Astrocyte of the cerebellum (primary cell): ENCODE data around the gene TCHP.

Experiments used
- DNase-seq: peaks from one replicate; pipeline ENCODE4 v3.0.0-alpha.2; 2011; ENCODE audit warnings: low read depth
- H3K4me3 ChIP-seq: 2 replicates; pipeline ENCODE4 v1.5.1; 2011; ENCODE audit warnings: mild to moderate bottlenecking, low read depth, low read length, moderate library complexity
- in situ Hi-C: cut with HindIII; loops from 2 replicates; pipeline ENCODE4 v1.10.0; 2017; ENCODE audit warnings: low sequenced_read_pairs
- TF ChIP-seq, protein P1 (sequence below): IDR thresholded peaks from 2 replicates; pipeline ENCODE4 v1.5.1; 2012; ENCODE audit warnings: low read length, low read depth, moderate library complexity, mild to moderate bottlenecking; ENCODE audit errors: missing control alignments

The TCHP gene

DNA sequence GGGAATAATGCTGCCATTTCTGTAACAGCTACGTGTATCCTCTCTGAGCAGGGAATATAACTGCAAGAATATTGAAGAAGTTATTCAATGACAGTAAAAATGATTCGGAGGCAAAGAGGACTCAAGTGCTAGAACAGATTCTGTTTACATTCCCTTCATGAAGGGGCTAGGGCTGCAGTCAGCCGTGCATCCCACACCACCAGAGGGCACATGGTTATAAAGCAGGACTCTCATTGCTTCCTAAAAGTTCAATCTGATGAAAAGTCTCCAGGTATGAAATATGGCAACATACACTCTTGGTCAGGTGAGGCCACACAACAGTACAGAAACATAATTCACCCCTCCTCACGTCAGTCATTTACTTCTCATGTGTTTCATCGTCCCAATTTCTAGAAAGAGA is 34.0 kb downstream of the TCHP start:
- no peak overlapping the region for H3K4me3 ChIP-seq
- in situ Hi-C loops = loop anchor here (5.0 kb wide), 1 partner anchor 48 kb away; no protein-coding TSS in a partner anchor
- TF ChIP-seq, protein P1, sequence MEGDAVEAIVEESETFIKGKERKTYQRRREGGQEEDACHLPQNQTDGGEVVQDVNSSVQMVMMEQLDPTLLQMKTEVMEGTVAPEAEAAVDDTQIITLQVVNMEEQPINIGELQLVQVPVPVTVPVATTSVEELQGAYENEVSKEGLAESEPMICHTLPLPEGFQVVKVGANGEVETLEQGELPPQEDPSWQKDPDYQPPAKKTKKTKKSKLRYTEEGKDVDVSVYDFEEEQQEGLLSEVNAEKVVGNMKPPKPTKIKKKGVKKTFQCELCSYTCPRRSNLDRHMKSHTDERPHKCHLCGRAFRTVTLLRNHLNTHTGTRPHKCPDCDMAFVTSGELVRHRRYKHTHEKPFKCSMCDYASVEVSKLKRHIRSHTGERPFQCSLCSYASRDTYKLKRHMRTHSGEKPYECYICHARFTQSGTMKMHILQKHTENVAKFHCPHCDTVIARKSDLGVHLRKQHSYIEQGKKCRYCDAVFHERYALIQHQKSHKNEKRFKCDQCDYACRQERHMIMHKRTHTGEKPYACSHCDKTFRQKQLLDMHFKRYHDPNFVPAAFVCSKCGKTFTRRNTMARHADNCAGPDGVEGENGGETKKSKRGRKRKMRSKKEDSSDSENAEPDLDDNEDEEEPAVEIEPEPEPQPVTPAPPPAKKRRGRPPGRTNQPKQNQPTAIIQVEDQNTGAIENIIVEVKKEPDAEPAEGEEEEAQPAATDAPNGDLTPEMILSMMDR = peak; percentile 78
- no peak for DNase-seq

DNA sequence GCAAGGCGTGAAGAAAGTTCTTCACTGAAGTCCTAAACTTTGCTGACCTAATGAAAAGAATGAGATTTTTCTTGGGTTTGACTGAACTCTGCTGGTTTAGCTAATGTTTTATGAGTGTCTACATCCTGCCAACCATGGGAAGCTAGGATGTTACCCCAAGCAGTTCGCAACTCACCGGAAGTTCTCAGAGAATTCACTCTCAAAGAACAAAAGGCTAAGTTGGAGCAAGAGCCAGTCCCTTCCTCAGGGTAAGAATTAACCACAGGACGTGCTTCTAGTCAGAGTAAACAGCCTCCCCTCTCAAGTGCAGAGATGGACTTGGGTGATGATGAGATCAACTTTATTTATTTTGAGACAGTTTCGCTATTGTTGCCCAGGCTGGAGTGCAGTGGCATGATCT is 37.3 kb downstream of the TCHP start:
- DNase-seq = no peak
- in situ Hi-C loops = no loop called here
- no peak overlapping the region for H3K4me3 ChIP-seq
- TF ChIP-seq, protein P1 = no peak

DNA sequence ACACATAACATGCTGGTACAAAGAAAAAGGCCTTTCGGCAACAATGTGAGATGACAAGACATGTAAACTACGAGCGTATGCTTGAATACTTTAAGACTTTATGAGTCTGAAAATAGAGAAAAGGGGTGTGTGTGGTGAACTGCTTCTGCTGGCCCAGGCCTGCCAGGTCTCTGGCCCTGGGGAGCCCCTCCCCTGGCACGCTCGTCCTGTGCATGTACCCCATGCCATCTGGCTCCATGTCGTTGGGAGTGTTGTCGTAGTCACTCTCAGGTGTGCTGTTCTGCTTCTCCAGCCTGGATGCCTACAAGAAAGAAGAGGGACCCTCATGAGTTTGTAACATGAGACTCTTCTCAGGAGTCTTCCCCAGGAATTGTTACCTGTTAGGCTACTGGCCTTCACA is 38.9 kb downstream of the TCHP start:
- no peak for DNase-seq
- TF ChIP-seq, protein P1 = no peak
- in situ Hi-C loops = no loop called here
- no peak overlapping the region for H3K4me3 ChIP-seq

DNA sequence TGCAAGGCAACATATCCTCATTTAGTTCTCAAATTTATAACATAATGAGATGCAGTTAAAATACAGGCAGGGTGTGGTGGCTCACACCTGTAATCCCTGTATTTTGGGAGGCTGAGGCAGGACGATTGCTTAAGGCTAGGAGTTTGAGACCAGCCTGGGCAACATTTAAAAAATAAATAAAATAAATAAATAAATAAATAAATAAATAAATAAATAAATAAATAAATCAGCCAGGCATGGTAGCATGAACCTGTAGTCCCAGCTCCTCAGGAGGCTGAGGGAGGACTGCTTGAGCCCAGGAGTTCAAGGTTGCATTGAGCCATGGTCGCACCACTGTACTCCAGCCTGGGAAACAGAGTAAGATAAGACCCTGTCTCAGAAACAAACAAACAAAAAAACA is 39.4 kb downstream of the TCHP start:
- no peak overlapping the region for H3K4me3 ChIP-seq
- TF ChIP-seq, protein P1 = no peak
- in situ Hi-C loops = no loop called here
- DNase-seq = no peak

DNA sequence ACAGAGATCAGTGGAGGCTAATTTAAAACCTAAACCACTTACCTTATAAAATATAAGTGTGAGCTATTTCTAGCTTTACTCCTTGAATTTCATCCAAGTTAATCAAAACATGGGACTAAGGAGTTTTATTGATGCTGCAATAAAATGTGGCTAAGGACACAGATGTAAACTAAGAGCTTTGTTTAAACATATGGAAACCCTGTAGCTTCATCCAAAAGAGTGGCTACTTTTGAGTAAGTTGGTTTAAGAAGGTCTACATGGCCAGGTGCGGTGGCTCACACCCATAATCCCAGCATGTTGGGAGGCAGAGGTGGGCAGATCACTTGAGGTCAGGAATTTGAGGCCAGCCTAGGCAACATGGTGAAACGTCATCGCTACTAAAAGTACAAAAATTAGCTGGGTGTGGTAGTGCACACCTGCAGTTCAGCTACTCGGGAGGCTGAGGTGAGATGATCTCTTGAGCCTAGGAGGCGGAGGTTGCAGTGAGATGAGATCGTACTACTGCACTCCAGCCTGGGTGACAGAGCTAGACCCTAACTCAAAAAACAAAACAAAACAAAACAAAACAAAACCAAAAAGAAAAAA is 40.4 kb downstream of the TCHP start:
- H3K4me3 ChIP-seq = no peak overlapping the region
- TF ChIP-seq, protein P1 = no peak
- in situ Hi-C loops = no loop called here
- no peak for DNase-seq

DNA sequence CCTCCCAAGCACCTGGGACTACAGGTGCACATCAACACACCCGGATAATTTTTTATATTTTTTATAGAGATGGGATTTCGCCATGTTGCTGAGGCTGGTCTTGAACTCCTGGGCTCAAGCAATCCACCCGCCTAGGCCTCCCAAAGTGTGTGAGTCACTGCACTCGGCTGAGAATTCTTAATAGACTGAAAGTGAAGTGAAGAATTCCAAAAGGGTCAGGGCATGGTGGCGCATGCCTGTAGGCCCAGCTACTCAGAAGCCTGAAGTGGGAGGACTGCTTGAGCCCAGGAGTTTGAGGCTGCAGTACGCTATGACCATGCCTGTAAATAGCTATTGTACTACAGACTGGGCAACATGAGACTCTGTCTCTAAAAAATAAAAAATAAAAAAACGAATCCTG is 43.7 kb downstream of the TCHP start:
- TF ChIP-seq, protein P1 = no peak
- in situ Hi-C loops = no loop called here
- DNase-seq = no peak
- no peak overlapping the region for H3K4me3 ChIP-seq
